Measurements from ENCODE around the gene KDM2B.

KDM2B gene

GRCh38 chr12:121439715-121440114 is 141.1 kb downstream of the KDM2B start:
- DNase-seq (ENCODE audit: low read depth in 1 of 2, low spot score in 1 of 2) = no peak

- no peak for DNase-seq (ENCODE audit: low read depth in 1 of 2, low spot score in 1 of 2)
Measured at GRCh38 chr12:121438905-121439304, 141.9 kb downstream of the KDM2B start.

GRCh38 chr12:121436706-121437105 is 144.1 kb downstream of the KDM2B start:
- no peak for DNase-seq (ENCODE audit: low read depth in 1 of 2, low spot score in 1 of 2)

GRCh38 chr12:121432740-121433480 is 147.9 kb downstream of the KDM2B start:
- no peak for DNase-seq (ENCODE audit: low read depth in 1 of 2, low spot score in 1 of 2)

- no peak for DNase-seq (ENCODE audit: low read depth in 1 of 2, low spot score in 1 of 2)
Measured at GRCh38 chr12:121430833-121431415, 149.9 kb downstream of the KDM2B start.

- DNase-seq (ENCODE audit: low read depth in 1 of 2, low spot score in 1 of 2) = no peak
Measured at GRCh38 chr12:121428883-121429282, 151.9 kb downstream of the KDM2B start.

- DNase-seq (ENCODE audit: low read depth in 1 of 2, low spot score in 1 of 2) = no peak
Measured at GRCh38 chr12:121427556-121428050, 153.2 kb downstream of the KDM2B start.

GRCh38 chr12:121424624-121424975 is 156.2 kb downstream of the KDM2B start:
- DNase-seq (ENCODE audit: low read depth in 1 of 2, low spot score in 1 of 2) = no peak

- no peak for DNase-seq (ENCODE audit: low read depth in 1 of 2, low spot score in 1 of 2)
Measured at GRCh38 chr12:121423682-121424623, 156.9 kb downstream of the KDM2B start.

- DNase-seq (ENCODE audit: low read depth in 1 of 2, low spot score in 1 of 2) = no peak
Measured at GRCh38 chr12:121423253-121423652, 157.6 kb downstream of the KDM2B start.

- no peak for DNase-seq (ENCODE audit: low read depth in 1 of 2, low spot score in 1 of 2)
Measured at GRCh38 chr12:121420109-121420508, 160.7 kb downstream of the KDM2B start.

- DNase-seq (ENCODE audit: low read depth in 1 of 2, low spot score in 1 of 2) = no peak
Measured at GRCh38 chr12:121417847-121418246, 163.0 kb downstream of the KDM2B start.

- no peak for DNase-seq (ENCODE audit: low read depth in 1 of 2, low spot score in 1 of 2)
Measured at GRCh38 chr12:121413917-121414316, 166.9 kb downstream of the KDM2B start.

GRCh38 chr12:121405211-121405610 is 175.6 kb downstream of the KDM2B start:
- DNase-seq (ENCODE audit: low read depth in 1 of 2, low spot score in 1 of 2) = no peak

- no peak for DNase-seq (ENCODE audit: low read depth in 1 of 2, low spot score in 1 of 2)
Measured at GRCh38 chr12:121404734-121405133, 176.1 kb downstream of the KDM2B start.

- DNase-seq (ENCODE audit: low read depth in 1 of 2, low spot score in 1 of 2) = no peak
Measured at GRCh38 chr12:121403721-121404120, 177.1 kb downstream of the KDM2B start.

GRCh38 chr12:121400332-121401139 is 180.3 kb downstream of the KDM2B start:
- peak; percentile 35 for DNase-seq (ENCODE audit: low read depth in 1 of 2, low spot score in 1 of 2)

GRCh38 chr12:121399391-121400331 is 181.2 kb downstream of the KDM2B start, which contains the start of gene RNF34:
RNF34 (plus strand) TSS chr12:121400118; CDS start chr12:121400213, 95 bp downstream.
- DNase-seq (ENCODE audit: low read depth in 1 of 2, low spot score in 1 of 2) = peak; percentile 95

- no peak for DNase-seq (ENCODE audit: low read depth in 1 of 2, low spot score in 1 of 2)
Measured at GRCh38 chr12:121398355-121398754, 182.5 kb downstream of the KDM2B start.

GRCh38 chr12:121397521-121397920 is 183.3 kb downstream of the KDM2B start:
- DNase-seq (ENCODE audit: low read depth in 1 of 2, low spot score in 1 of 2) = no peak

Data from stimulated activated CD4-positive, alpha-beta T cell treated with anti-CD3 and anti-CD28 coated beads, Interleukin-15, amount 100 ng/mL, for 1 hour (primary cell).